ENCODE data around the gene ILF3.

GRCh38 chr19:10640361-10640760 is 13.8 kb upstream of the ILF3 start:
- TF ChIP-seq CTCF (conservative IDR thresholded peaks at IDR 0.05; ENCODE audit: low read depth in 2 of 2) (no peak), POLR2AphosphoS5 (IDR thresholded peaks at IDR 0.05; ENCODE audit: low read depth) (no peak), REST (IDR thresholded peaks at IDR 0.05; ENCODE audit: unreplicated experiment) (no peak), CREB1 (CRISPR knock-in tag; IDR thresholded peaks at IDR 0.05; ENCODE audit: low read depth) (no peak), EZH2 (IDR thresholded peaks at IDR 0.05; ENCODE audit: low read depth, unreplicated experiment) (no peak), EZH2phosphoT487 (IDR thresholded peaks at IDR 0.05; ENCODE audit: unreplicated experiment) (no peak), ETS1 (IDR thresholded peaks at IDR 0.05) (no peak), JUNB (IDR thresholded peaks at IDR 0.05; ENCODE audit: unreplicated experiment) (no peak), NANOG (IDR thresholded peaks at IDR 0.05; ENCODE audit: borderline replicate concordance) (no peak), STAT1 (IDR thresholded peaks at IDR 0.05; ENCODE audit: unreplicated experiment) (no peak)
